Natural killer cell (primary cell): ENCODE results near the gene SART1. TPM values are rescaled to one million over a fixed set of nuclear protein-coding genes. Genes with fewer than 3 reads are reported as not detected.

Source experiments
- ATAC-seq, 3 donors: fragments of 150-1000 bp in 2 of 3; fragments of 200-7000 bp in 1 of 3; cut with Tn5 transposase; 1 replicate in 1 of 3; 2 replicates in 2 of 3; pipeline ENCODE4 v1.10.0; 2021; ENCODE audit warnings: mild to moderate bottlenecking in 2 of 3, moderate library complexity in 2 of 3
- DNase-seq, 2 donors: peaks; one replicate each; pipeline versions ENCODE4 v3.0.0 to v3.0.0-alpha.2; 2013 to 2021; ENCODE audit warnings: mixed read lengths in 1 of 2
- H3K27ac ChIP-seq: one replicate; pipeline ENCODE4 v1.5.1; 2013; ENCODE audit warnings: mild to moderate bottlenecking, low read length
- H3K27me3 ChIP-seq: one replicate; pipeline ENCODE4 v1.6.1; 2013; ENCODE audit warnings: low read length; ENCODE audit not compliant: control insufficient read depth, insufficient read depth
- H3K36me3 ChIP-seq: one replicate; pipeline ENCODE4 v1.6.1; 2013; ENCODE audit warnings: low read length; ENCODE audit not compliant: control insufficient read depth, insufficient read depth
- H3K4me1 ChIP-seq: one replicate; pipeline ENCODE4 v1.6.1; 2013; ENCODE audit warnings: low read length; ENCODE audit not compliant: control insufficient read depth, insufficient read depth
- H3K4me3 ChIP-seq: one replicate; pipeline ENCODE4 v1.5.1; 2013; ENCODE audit warnings: low read length
- H3K9me3 ChIP-seq: one replicate; pipeline ENCODE4 v1.6.1; 2013; ENCODE audit warnings: low read length; ENCODE audit not compliant: control insufficient read depth, insufficient read depth
- H3K27ac Mint-ChIP-seq, 2 donors: one replicate each; pipeline ENCODE4 v1.8.0; 2022; ENCODE audit warnings: mild to moderate bottlenecking in 2 of 2, mixed read lengths in 2 of 2, moderate library complexity in 1 of 2
- H3K27me3 Mint-ChIP-seq, 2 donors: one replicate each; pipeline ENCODE4 v1.8.0; 2022; ENCODE audit warnings: low read depth in 2 of 2, mixed read lengths in 2 of 2
- H3K36me3 Mint-ChIP-seq: one replicate; pipeline ENCODE4 v1.8.0; 2022; ENCODE audit warnings: mixed read lengths
- H3K4me1 Mint-ChIP-seq, 2 donors: one replicate each; pipeline ENCODE4 v1.8.0; 2022; ENCODE audit warnings: mixed read lengths in 2 of 2
- H3K4me3 Mint-ChIP-seq: one replicate; pipeline ENCODE4 v1.8.0; 2022; ENCODE audit warnings: mild to moderate bottlenecking, moderate library complexity, mixed read lengths
- H3K9me3 Mint-ChIP-seq, 2 donors: one replicate each; pipeline ENCODE4 v1.8.0; 2022; ENCODE audit warnings: mixed read lengths in 2 of 2
- CTCF ChIP-seq: fragments of 200-600 bp; IDR thresholded peaks from one replicate; pipeline ENCODE4 v1.8.0; 2022; ENCODE audit warnings: antibody characterized with exemption
- WGBS: methylation state at CpG from one replicate; pipeline ENCODE4 v1.1.7; 2013; ENCODE audit warnings: missing lambda C conversion rate; ENCODE audit not compliant: insufficient coverage; 5-methylcytosine and 5-hydroxymethylcytosine counted together
- intact Hi-C: fragments of 100-400 bp; cut with micrococcal nuclease; formaldehyde crosslinking; loops from one replicate; pipeline ENCODE4 v1.14.2; 2022
- total RNA-seq, 4 donors: library from RNA; stranded (reverse); fragments of 120-200 nt in 1 of 4; gene quantifications; one replicate each; pipeline versions ENCODE4 v1.2.3 to v1.2.4, GENCODE V29; 2013 to 2022

SART1 gene
- total RNA-seq, 3 donors from 2014 or later (not counting 1 experiment from before 2014, with no cell fraction given): 103 to 123 (median 115) TPM

GRCh38 chr11:66002648-66003225 lies 41.2 kb downstream of the SART1 start:
- peak overlapping the region; percentile 77 for H3K27ac ChIP-seq
- intact Hi-C loops: loop anchor here (1.0 to 5.0 kb wide), 4 partner anchors 18 to 390 kb away; partner anchors contain the start of genes KAT5, MAP3K11 and SART1
- peak overlapping the region; percentile 99 for H3K27ac Mint-ChIP-seq
- ATAC-seq: peak; percentile 65 to 82 (median 75)
- peaks cover 22 to 41% of the 10 kb centered on the region in 2 donors for H3K4me1 Mint-ChIP-seq
- peaks cover 39% of the 10 kb centered on the region for H3K36me3 ChIP-seq
- H3K4me3 ChIP-seq: peak overlapping the region; percentile 54
- no peaks in the 10 kb centered on the region for H3K27me3 ChIP-seq
- TF ChIP-seq CTCF: no peak
- peaks cover 24% of the 10 kb centered on the region for H3K4me1 ChIP-seq
- H3K27me3 Mint-ChIP-seq: no peaks in the 10 kb centered on the region
- no peaks in the 10 kb centered on the region for H3K36me3 Mint-ChIP-seq
- peak overlapping the region; percentile 99 for H3K4me3 Mint-ChIP-seq
- WGBS: under 1% methylated on average over 40 of the region's 40 CpGs
- DNase-seq: peak in 1 of 2 donors; percentile 87
- no peaks in the 10 kb centered on the region for H3K9me3 Mint-ChIP-seq
- no peaks in the 10 kb centered on the region for H3K9me3 ChIP-seq

GRCh38 chr11:66003291-66003690 lies 41.8 kb downstream of the SART1 start:
- Mint-ChIP-seq H3K27me3 (no peaks in the 10 kb centered on the region), H3K9me3 (no peaks in the 10 kb centered on the region), H3K4me1 (peaks cover 22 to 40% of the 10 kb centered on the region in 2 donors), H3K36me3 (no peaks in the 10 kb centered on the region), H3K27ac (peak overlapping the region; percentile 99), H3K4me3 (peak overlapping the region; percentile 99)
- no peak for TF ChIP-seq CTCF
- intact Hi-C loops: loop anchor here (2.0 to 5.0 kb wide), 3 partner anchors 18 to 391 kb away; partner anchors contain the start of genes KAT5 and MAP3K11
- Histone ChIP-seq H3K27ac (peak overlapping the region; percentile 68), H3K4me3 (peak overlapping the region; percentile 54), H3K27me3 (no peaks in the 10 kb centered on the region), H3K36me3 (peaks cover 34% of the 10 kb centered on the region), H3K4me1 (peaks cover 24% of the 10 kb centered on the region), H3K9me3 (no peaks in the 10 kb centered on the region)
- WGBS: 79% methylated on average over 6 of the region's 6 CpGs
- DNase-seq (no peak), ATAC-seq (no peak)

- Histone ChIP-seq H3K9me3 (no peaks in the 10 kb centered on the region), H3K4me1 (peaks cover 24% of the 10 kb centered on the region), H3K36me3 (peaks cover 25% of the 10 kb centered on the region), H3K27me3 (no peaks in the 10 kb centered on the region), H3K27ac (no peak overlapping the region), H3K4me3 (no peak overlapping the region)
- 89% methylated on average over 4 of the region's 4 CpGs for WGBS
- DNase-seq: no peak
- TF ChIP-seq CTCF: no peak
- Mint-ChIP-seq H3K4me1 (peaks cover 22 to 34% of the 10 kb centered on the region in 2 donors), H3K27me3 (no peaks in the 10 kb centered on the region), H3K4me3 (no peak overlapping the region), H3K9me3 (no peaks in the 10 kb centered on the region), H3K27ac (no peak overlapping the region), H3K36me3 (no peaks in the 10 kb centered on the region)
- no peak for ATAC-seq
- intact Hi-C loops: loop anchor here (5.0 kb wide), 2 partner anchors 292 to 392 kb away; partner anchors contain the start of genes KAT5 and MAP3K11
Observed at GRCh38 chr11:66004186-66004585, 42.7 kb downstream of the SART1 start.
